Fibroblast of the aortic adventitia (primary cell): ENCODE measurements around the gene RBM38. TPM values are rescaled to one million over a fixed set of nuclear protein-coding genes. Genes with fewer than 3 reads are reported as not detected.

Source experiments
- DNase-seq: peaks from one replicate; pipeline ENCODE4 v3.0.0-alpha.2; 2010; ENCODE audit warnings: low read depth
- H3K4me3 ChIP-seq: 2 replicates; pipeline ENCODE4 v1.5.1; 2011; ENCODE audit warnings: low read depth, mild to moderate bottlenecking, control low read depth, low read length, moderate library complexity
- CTCF ChIP-seq: IDR thresholded peaks from 2 replicates; pipeline ENCODE4 v1.5.1; 2011; ENCODE audit warnings: mild to moderate bottlenecking, low read length, control low read depth, inconsistent platforms; ENCODE audit not compliant: insufficient read depth
- total RNA-seq: library from RNA; depleted of rRNA; stranded (reverse); fragments of >200 nt; gene quantifications from 2 replicates; pipeline ENCODE4 v1.2.3, GENCODE V29; 2012; ENCODE audit warnings: low replicate concordance

RBM38 gene
- total RNA-seq, 1 donor, result 6.1 TPM

- DNase-seq, result no peak
- H3K4me3 ChIP-seq, result no peak overlapping the region
- TF ChIP-seq CTCF, result no peak
Measured at GRCh38 chr20:57409672-57410397, 18.6 kb downstream of the RBM38 start.

- no peak for DNase-seq
- no peak overlapping the region for H3K4me3 ChIP-seq
- no peak for TF ChIP-seq CTCF
Measured at GRCh38 chr20:57410398-57410920, 19.3 kb downstream of the RBM38 start.

- TF ChIP-seq CTCF, result no peak
- no peak for DNase-seq
- H3K4me3 ChIP-seq, result no peak overlapping the region
Measured at GRCh38 chr20:57410924-57411323, 19.7 kb downstream of the RBM38 start.

GRCh38 chr20:57411406-57412283 is 20.4 kb downstream of the RBM38 start:
- DNase-seq, result no peak
- TF ChIP-seq CTCF, result no peak

GRCh38 chr20:57412347-57413029 is 21.3 kb downstream of the RBM38 start:
- no peak overlapping the region for H3K4me3 ChIP-seq
- DNase-seq, result no peak
- TF ChIP-seq CTCF, result no peak

More at GRCh38 chr20:57411406-57412283, 20.4 kb downstream of the RBM38 start:
- no peak overlapping the region for H3K4me3 ChIP-seq

- H3K4me3 ChIP-seq, result no peak overlapping the region
- TF ChIP-seq CTCF, result no peak
- no peak for DNase-seq
Measured at GRCh38 chr20:57413986-57414385, 22.8 kb downstream of the RBM38 start.
